ENCODE measurements around the gene RAB3GAP2.

DNA sequence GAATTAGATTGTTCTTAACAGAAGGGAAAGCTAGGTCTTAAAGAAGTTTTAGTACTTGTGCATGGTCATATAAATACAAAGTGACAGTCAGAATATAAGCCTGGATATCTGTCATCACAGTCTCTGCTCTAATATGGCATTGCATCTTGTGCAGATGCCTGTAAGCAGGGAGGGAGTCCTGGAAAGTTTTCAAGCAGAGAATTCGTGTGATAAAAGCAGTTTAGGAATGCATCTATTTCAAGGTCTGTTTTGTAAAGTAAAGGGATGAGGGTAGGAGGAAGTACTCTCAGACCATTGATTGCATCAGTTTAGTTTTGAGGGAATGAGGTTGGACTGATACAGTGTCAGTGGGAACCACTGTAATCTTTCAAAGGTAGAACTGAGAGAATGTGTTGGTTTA is 147.7 kb downstream of the RAB3GAP2 start:
- no peak for TF ChIP-seq ZBTB11 (CRISPR knock-in tag; IDR thresholded peaks at IDR 0.05)
- no peak for TF ChIP-seq NR2F1 (conservative IDR thresholded peaks at IDR 0.05)
- TF ChIP-seq SIN3A (IDR thresholded peaks at IDR 0.05; ENCODE audit: low read depth, low read length): no peak
- TF ChIP-seq POLR2A (IDR thresholded peaks at IDR 0.05; ENCODE audit: low read depth, low read length): no peak
- no peak for TF ChIP-seq JUNB (IDR thresholded peaks at IDR 0.05)
- no peak for TF ChIP-seq PAX8 (IDR thresholded peaks at IDR 0.05)
- TF ChIP-seq SMARCA5 (IDR thresholded peaks at IDR 0.05): no peak
- TF ChIP-seq, protein P1, sequence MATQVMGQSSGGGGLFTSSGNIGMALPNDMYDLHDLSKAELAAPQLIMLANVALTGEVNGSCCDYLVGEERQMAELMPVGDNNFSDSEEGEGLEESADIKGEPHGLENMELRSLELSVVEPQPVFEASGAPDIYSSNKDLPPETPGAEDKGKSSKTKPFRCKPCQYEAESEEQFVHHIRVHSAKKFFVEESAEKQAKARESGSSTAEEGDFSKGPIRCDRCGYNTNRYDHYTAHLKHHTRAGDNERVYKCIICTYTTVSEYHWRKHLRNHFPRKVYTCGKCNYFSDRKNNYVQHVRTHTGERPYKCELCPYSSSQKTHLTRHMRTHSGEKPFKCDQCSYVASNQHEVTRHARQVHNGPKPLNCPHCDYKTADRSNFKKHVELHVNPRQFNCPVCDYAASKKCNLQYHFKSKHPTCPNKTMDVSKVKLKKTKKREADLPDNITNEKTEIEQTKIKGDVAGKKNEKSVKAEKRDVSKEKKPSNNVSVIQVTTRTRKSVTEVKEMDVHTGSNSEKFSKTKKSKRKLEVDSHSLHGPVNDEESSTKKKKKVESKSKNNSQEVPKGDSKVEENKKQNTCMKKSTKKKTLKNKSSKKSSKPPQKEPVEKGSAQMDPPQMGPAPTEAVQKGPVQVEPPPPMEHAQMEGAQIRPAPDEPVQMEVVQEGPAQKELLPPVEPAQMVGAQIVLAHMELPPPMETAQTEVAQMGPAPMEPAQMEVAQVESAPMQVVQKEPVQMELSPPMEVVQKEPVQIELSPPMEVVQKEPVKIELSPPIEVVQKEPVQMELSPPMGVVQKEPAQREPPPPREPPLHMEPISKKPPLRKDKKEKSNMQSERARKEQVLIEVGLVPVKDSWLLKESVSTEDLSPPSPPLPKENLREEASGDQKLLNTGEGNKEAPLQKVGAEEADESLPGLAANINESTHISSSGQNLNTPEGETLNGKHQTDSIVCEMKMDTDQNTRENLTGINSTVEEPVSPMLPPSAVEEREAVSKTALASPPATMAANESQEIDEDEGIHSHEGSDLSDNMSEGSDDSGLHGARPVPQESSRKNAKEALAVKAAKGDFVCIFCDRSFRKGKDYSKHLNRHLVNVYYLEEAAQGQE (IDR thresholded peaks at IDR 0.05; ENCODE audit: low read depth, low read length): no peak
- no peak for TF ChIP-seq SIX5 (IDR thresholded peaks at IDR 0.05; ENCODE audit: low read depth, low read length, severe bottlenecking)
- TF ChIP-seq NFIC (IDR thresholded peaks at IDR 0.05; ENCODE audit: low read depth, low read length): no peak
- no peak for TF ChIP-seq MYC (IDR thresholded peaks at IDR 0.05; ENCODE audit: insufficient read depth, insufficient read length, insufficient replicate concordance, low read length, severe bottlenecking)
- no peak for TF ChIP-seq HDAC2 (IDR thresholded peaks at IDR 0.05)
- TF ChIP-seq, protein P2, sequence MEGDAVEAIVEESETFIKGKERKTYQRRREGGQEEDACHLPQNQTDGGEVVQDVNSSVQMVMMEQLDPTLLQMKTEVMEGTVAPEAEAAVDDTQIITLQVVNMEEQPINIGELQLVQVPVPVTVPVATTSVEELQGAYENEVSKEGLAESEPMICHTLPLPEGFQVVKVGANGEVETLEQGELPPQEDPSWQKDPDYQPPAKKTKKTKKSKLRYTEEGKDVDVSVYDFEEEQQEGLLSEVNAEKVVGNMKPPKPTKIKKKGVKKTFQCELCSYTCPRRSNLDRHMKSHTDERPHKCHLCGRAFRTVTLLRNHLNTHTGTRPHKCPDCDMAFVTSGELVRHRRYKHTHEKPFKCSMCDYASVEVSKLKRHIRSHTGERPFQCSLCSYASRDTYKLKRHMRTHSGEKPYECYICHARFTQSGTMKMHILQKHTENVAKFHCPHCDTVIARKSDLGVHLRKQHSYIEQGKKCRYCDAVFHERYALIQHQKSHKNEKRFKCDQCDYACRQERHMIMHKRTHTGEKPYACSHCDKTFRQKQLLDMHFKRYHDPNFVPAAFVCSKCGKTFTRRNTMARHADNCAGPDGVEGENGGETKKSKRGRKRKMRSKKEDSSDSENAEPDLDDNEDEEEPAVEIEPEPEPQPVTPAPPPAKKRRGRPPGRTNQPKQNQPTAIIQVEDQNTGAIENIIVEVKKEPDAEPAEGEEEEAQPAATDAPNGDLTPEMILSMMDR (IDR thresholded peaks at IDR 0.05 in 2 of 3, conservative IDR thresholded peaks at IDR 0.05 in 1 of 3; ENCODE audit: control insufficient read depth in 2 of 3, extremely low read depth in 1 of 3, insufficient read depth in 1 of 3, low read depth in 3 of 3, low read length in 3 of 3): no peak
- no peak for TF ChIP-seq SP1 (IDR thresholded peaks at IDR 0.05; ENCODE audit: low read depth, low read length)
